IPS-NIHi11 (cell line): ENCODE results near the gene REPS2.
"Not testable (repeated sequence)": the region's sequence is repeated elsewhere in the genome, so short reads cannot be mapped to it uniquely, and the experiment has no call there.

ENCODE experiments used
- DNase-seq: peaks from one replicate; pipeline ENCODE4 v3.0.0; 2012; ENCODE audit warnings: mixed read lengths, low spot score

Gene REPS2

GRCh38 chrX:16963216-16963615, 16.8 kb downstream of the REPS2 start:
- DNase-seq, result no peak

GRCh38 chrX:16964976-16965375, 18.5 kb downstream of the REPS2 start:
- not testable (repeated sequence) for DNase-seq

- DNase-seq, result no peak
Measured at GRCh38 chrX:16966752-16967448, 20.4 kb downstream of the REPS2 start.

GRCh38 chrX:16968753-16969152, 22.3 kb downstream of the REPS2 start:
- DNase-seq, result not testable (repeated sequence)

GRCh38 chrX:16970977-16971376, 24.5 kb downstream of the REPS2 start:
- DNase-seq, result no peak

- no peak for DNase-seq
Measured at GRCh38 chrX:16971694-16972093, 25.2 kb downstream of the REPS2 start.

GRCh38 chrX:16975233-16975632, 28.8 kb downstream of the REPS2 start:
- DNase-seq, result no peak

GRCh38 chrX:16977771-16978170, 31.3 kb downstream of the REPS2 start:
- DNase-seq, result no peak

GRCh38 chrX:16978193-16978984, 31.9 kb downstream of the REPS2 start:
- no peak for DNase-seq

- DNase-seq, result no peak
Measured at GRCh38 chrX:16979226-16979625, 32.8 kb downstream of the REPS2 start.

GRCh38 chrX:16981209-16981608, 34.8 kb downstream of the REPS2 start:
- no peak for DNase-seq

GRCh38 chrX:16981980-16982379, 35.5 kb downstream of the REPS2 start:
- no peak for DNase-seq

- no peak for DNase-seq
Measured at GRCh38 chrX:16983051-16983450, 36.6 kb downstream of the REPS2 start.

- DNase-seq, result no peak
Measured at GRCh38 chrX:16985286-16985685, 38.8 kb downstream of the REPS2 start.

- DNase-seq, result no peak
Measured at GRCh38 chrX:16986169-16986568, 39.7 kb downstream of the REPS2 start.

GRCh38 chrX:16989750-16990149, 43.3 kb downstream of the REPS2 start:
- no peak for DNase-seq

- DNase-seq, result no peak
Measured at GRCh38 chrX:16990839-16991238, 44.4 kb downstream of the REPS2 start.

GRCh38 chrX:16992445-16992844, 46.0 kb downstream of the REPS2 start:
- no peak for DNase-seq

GRCh38 chrX:16992951-16993350, 46.5 kb downstream of the REPS2 start:
- DNase-seq, result no peak

- peak; percentile 7 for DNase-seq
Measured at GRCh38 chrX:16993791-16994318, 47.4 kb downstream of the REPS2 start.

- DNase-seq, result no peak
Measured at GRCh38 chrX:16994736-16995135, 48.3 kb downstream of the REPS2 start.

- DNase-seq, result no peak
Measured at GRCh38 chrX:16997313-16997712, 50.9 kb downstream of the REPS2 start.

GRCh38 chrX:16999275-16999674, 52.8 kb downstream of the REPS2 start:
- DNase-seq, result no peak
